ENCODE data around the gene ASS1.

The ASS1 gene

GRCh38 chr9:130532426-130533080 lies 87.8 kb downstream of the ASS1 start:
- no peak for DNase-seq (ENCODE audit: low read depth in 2 of 2)

GRCh38 chr9:130535818-130536521 lies 91.2 kb downstream of the ASS1 start:
- no peak for DNase-seq (ENCODE audit: low read depth in 2 of 2)

- DNase-seq (ENCODE audit: low read depth in 2 of 2): no peak
Measured at GRCh38 chr9:130536701-130537107, 91.9 kb downstream of the ASS1 start.

GRCh38 chr9:130537346-130538050 lies 92.7 kb downstream of the ASS1 start:
- DNase-seq (ENCODE audit: low read depth in 2 of 2): no peak

- DNase-seq (ENCODE audit: low read depth in 2 of 2): no peak
Measured at GRCh38 chr9:130539420-130540223, 94.9 kb downstream of the ASS1 start.

- no peak for DNase-seq (ENCODE audit: low read depth in 2 of 2)
Measured at GRCh38 chr9:130541533-130541932, 96.8 kb downstream of the ASS1 start.

- DNase-seq (ENCODE audit: low read depth in 2 of 2): no peak
Measured at GRCh38 chr9:130542038-130542437, 97.3 kb downstream of the ASS1 start.

- no peak for DNase-seq (ENCODE audit: low read depth in 2 of 2)
Measured at GRCh38 chr9:130542457-130543228, 97.9 kb downstream of the ASS1 start.

- no peak for DNase-seq (ENCODE audit: low read depth in 2 of 2)
Measured at GRCh38 chr9:130543368-130543767, 98.6 kb downstream of the ASS1 start.

- no peak for DNase-seq (ENCODE audit: low read depth in 2 of 2)
Measured at GRCh38 chr9:130543859-130544258, 99.1 kb downstream of the ASS1 start.

GRCh38 chr9:130544364-130544763 lies 99.6 kb downstream of the ASS1 start:
- no peak for DNase-seq (ENCODE audit: low read depth in 2 of 2)

GRCh38 chr9:130548103-130548502 lies 103.3 kb downstream of the ASS1 start:
- DNase-seq (ENCODE audit: low read depth in 2 of 2): no peak

GRCh38 chr9:130549093-130549735 lies 104.5 kb downstream of the ASS1 start:
- no peak for DNase-seq (ENCODE audit: low read depth in 2 of 2)

Measured in stimulated activated CD8-positive, alpha-beta memory T cell treated with anti-CD3 and anti-CD28 coated beads, Interleukin-7, amount 100 ng/mL, for 4 hours (primary cell).